ENCODE measurements around the gene MCCC1.
"Not testable (repeated sequence)": the region's sequence is repeated elsewhere in the genome, so short reads cannot be mapped to it uniquely, and the experiment has no call there.

Gene MCCC1

GRCh38 chr3:183103950-183104349 is 4.7 kb upstream of the MCCC1 start:
- not testable (repeated sequence) for DNase-seq (ENCODE audit: low read depth in 2 of 2, low spot score in 1 of 2)

- DNase-seq (ENCODE audit: low read depth in 2 of 2, low spot score in 1 of 2), result not testable (repeated sequence)
Measured at GRCh38 chr3:183101040-183101439, 1.7 kb upstream of the MCCC1 start.

GRCh38 chr3:183100376-183100775 is 1.1 kb upstream of the MCCC1 start:
- no peak for DNase-seq (ENCODE audit: low read depth in 2 of 2, low spot score in 1 of 2)

- DNase-seq (ENCODE audit: low read depth in 2 of 2, low spot score in 1 of 2), result no peak
Measured at GRCh38 chr3:183099838-183100204, 525 bp upstream of the MCCC1 start.

GRCh38 chr3:183098536-183099025 is 715 bp downstream of the MCCC1 start:
- DNase-seq (ENCODE audit: low read depth in 2 of 2, low spot score in 1 of 2), result no peak

GRCh38 chr3:183094711-183095110 is 4.6 kb downstream of the MCCC1 start:
- DNase-seq (ENCODE audit: low read depth in 2 of 2, low spot score in 1 of 2), result no peak

- no peak for DNase-seq (ENCODE audit: low read depth in 2 of 2, low spot score in 1 of 2)
Measured at GRCh38 chr3:183092256-183092655, 7.0 kb downstream of the MCCC1 start.

- DNase-seq (ENCODE audit: low read depth in 2 of 2, low spot score in 1 of 2), result no peak
Measured at GRCh38 chr3:183087184-183087583, 12.1 kb downstream of the MCCC1 start.

GRCh38 chr3:183085634-183086390 is 13.5 kb downstream of the MCCC1 start:
- no peak for DNase-seq (ENCODE audit: low read depth in 2 of 2, low spot score in 1 of 2)

GRCh38 chr3:183082355-183082915 is 16.9 kb downstream of the MCCC1 start:
- DNase-seq (ENCODE audit: low read depth in 2 of 2, low spot score in 1 of 2), result no peak

GRCh38 chr3:183081459-183082183 is 17.7 kb downstream of the MCCC1 start:
- no peak for DNase-seq (ENCODE audit: low read depth in 2 of 2, low spot score in 1 of 2)

GRCh38 chr3:183080628-183081027 is 18.7 kb downstream of the MCCC1 start:
- no peak for DNase-seq (ENCODE audit: low read depth in 2 of 2, low spot score in 1 of 2)

- no peak for DNase-seq (ENCODE audit: low read depth in 2 of 2, low spot score in 1 of 2)
Measured at GRCh38 chr3:183074881-183075280, 24.4 kb downstream of the MCCC1 start.

GRCh38 chr3:183074261-183074660 is 25.0 kb downstream of the MCCC1 start:
- no peak for DNase-seq (ENCODE audit: low read depth in 2 of 2, low spot score in 1 of 2)

- no peak for DNase-seq (ENCODE audit: low read depth in 2 of 2, low spot score in 1 of 2)
Measured at GRCh38 chr3:183073839-183074238, 25.5 kb downstream of the MCCC1 start.

GRCh38 chr3:183070892-183071291 is 28.4 kb downstream of the MCCC1 start:
- no peak for DNase-seq (ENCODE audit: low read depth in 2 of 2, low spot score in 1 of 2)

- no peak for DNase-seq (ENCODE audit: low read depth in 2 of 2, low spot score in 1 of 2)
Measured at GRCh38 chr3:183069086-183069485, 30.2 kb downstream of the MCCC1 start.

GRCh38 chr3:183066891-183067290 is 32.4 kb downstream of the MCCC1 start:
- not testable (repeated sequence) for DNase-seq (ENCODE audit: low read depth in 2 of 2, low spot score in 1 of 2)

- no peak for DNase-seq (ENCODE audit: low read depth in 2 of 2, low spot score in 1 of 2)
Measured at GRCh38 chr3:183064475-183064874, 34.8 kb downstream of the MCCC1 start.

GRCh38 chr3:183061391-183062172 is 37.7 kb downstream of the MCCC1 start:
- no peak for DNase-seq (ENCODE audit: low read depth in 2 of 2, low spot score in 1 of 2)

GRCh38 chr3:183058351-183058750 is 40.9 kb downstream of the MCCC1 start:
- no peak for DNase-seq (ENCODE audit: low read depth in 2 of 2, low spot score in 1 of 2)
